Epidermal melanocyte (primary cell): ENCODE measurements around the gene CACNA1C.

Experiments
- DNase-seq: peaks from one replicate; pipeline ENCODE4 v3.0.0; 2011; ENCODE audit warnings: low spot score; ENCODE audit not compliant: insufficient read length

CACNA1C gene

DNA sequence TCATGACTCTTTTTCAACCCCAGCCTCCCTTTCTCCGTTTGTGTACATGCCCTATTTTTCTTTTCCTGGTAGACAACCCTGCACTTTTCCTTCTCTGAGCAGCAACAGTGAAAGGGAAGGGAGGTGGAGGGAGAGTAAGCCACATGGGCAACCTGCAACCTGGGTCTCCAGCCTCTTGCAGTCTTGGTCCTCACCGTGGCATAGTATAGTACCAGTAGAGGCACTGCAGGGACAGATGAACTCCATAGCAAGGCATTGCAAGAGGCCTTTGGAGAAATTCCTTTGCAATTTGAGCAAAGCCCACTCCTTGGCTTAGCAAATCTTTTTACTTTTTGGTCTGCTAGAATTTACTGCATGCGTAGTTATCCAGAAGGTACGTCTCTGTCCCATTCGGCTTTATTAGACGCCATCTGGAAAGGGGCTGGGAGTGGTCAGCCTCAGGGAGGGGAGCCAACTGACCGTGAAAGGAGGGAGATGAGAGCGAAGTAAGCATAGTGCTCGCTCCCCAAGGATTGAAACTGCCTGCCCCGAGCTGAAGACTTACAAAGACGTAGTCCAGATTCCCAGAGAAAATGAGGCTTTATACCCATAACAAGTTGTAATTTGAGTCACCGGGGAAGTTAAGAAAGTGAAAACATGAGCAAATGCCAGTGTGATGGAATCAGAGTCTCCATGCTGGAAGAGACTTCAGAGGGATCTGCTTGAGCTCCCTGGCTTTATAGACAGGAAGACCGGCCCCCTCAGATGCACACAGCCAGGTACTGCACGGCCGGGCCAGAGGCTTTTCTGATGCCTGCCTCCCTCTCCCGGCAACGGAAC, 332.0 kb downstream of the CACNA1C start:
- DNase-seq: no peak

DNA sequence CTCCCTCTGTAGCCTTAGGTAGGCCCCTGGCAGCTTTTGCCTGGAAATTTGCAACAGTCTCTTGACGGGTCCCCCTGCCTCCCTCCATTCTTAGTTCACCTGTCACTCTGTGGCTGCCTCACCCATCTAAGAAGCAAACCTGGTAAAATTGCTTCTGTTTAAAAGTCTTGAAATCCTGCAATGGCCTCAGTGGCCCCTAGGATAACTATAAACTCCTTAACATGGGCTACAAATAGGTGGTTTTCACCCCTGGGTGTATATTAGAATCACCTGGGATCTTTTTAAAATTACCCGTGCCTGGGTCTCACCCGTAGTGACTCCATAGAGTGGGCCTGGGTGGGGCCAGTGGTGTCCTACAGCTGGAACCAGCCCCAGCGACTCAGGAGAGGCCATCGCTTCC, 332.7 kb downstream of the CACNA1C start:
- DNase-seq: no peak

DNA sequence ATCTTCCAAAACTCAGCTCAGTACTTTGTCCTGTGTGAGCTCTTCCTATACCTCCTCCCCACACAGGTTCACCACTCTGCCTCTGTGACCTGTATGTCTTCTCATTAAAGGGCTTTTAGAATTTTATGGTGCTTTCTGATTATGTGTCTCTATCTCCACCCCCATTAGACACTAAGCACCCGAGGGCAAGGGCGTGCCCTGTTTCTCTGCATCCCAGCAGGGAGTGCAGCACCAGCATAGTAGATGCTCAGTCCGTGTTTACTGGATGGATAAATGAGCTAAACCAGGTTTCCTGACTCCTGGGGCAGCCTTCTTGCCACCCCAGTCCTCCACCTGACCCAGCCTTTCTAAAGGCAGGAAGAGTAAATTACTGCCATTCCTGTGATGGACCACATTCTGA, 333.8 kb downstream of the CACNA1C start:
- DNase-seq: no peak

DNA sequence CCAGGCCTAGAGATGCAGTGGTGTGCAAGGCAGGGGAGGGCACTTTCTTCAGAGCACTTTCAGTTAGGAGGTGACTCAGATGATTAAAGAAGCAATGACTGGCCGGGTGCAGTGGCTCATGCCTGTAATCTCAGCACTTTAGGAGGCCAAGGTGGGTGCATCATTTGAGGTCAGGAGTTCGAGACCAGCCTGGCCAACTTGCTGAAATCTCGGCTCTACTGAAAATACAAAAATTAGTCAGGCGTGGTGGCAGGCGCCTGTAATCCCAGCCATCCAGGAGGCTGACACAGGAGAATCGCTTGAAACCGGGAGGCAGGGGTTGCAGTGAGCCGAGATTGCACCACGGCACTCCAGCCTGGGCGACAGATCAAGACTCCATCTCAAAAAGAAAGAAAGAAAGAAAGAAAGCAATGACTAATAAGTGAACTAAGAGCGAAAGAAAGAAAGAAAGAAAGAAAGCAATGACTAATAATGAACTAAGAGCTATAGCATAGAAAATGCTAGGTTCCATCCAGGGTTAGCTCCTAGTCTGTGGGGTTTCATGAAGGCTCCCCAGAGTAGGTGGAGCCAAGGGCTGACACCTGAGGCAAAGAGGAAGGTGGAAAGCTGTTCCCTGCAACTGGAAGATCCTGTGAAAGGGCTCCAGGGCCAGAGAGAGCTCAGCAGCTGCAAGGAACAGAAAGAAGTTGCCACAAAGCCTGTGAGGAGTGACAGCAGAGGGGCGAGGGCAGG, 334.5 kb downstream of the CACNA1C start:
- DNase-seq: no peak

DNA sequence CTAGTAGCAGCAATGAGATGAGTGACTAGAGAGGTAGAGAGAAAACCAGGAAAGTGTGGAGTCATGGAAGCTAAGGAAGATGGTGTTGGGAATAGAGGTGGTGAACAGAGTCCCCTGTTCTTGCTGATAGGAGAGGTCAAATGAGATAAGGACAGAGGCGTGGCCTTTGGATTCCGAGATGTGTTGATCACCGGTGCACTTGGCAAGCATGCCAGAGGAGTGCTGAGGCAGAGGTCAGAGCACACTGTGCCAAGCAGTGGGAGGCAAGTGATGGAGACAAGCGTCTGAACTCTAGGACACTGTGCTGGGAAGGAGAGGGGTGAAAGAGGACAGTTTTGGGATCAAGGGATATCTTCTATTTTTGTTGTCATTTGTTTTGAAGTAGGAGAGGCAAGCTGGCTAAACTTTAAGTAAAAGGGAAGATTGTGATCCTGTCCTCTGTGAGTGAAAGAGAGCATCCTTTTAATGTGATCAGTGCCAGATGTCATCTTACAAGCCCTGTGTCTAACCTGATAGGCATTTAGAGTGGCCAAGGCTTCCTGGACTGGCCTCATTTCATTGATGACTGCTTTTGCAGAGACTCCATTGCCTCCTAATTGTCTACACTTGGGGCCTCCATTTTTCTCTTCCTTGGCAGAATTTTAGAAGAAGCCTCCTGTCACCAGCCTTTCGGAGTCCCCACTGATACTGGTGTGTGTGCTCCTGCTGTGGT, 336.4 kb downstream of the CACNA1C start:
- DNase-seq: no peak

DNA sequence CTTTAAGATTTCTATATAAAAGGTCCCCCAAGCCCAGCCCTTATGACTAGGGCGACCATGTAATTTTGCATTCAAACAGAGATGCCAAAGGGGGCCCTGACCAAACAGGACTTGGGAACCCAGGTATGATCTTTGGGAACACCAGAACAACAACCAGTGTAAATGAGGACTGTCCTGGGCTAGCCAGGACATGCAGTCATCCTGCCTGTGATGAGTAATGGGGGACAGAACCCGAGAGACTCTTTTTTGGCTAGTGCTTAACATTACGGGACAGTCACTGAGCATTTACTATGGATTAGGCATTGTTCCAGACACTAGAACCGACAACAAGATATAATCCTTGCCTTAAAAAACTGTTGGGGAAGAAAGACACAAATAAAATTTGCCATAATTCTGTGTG, 337.3 kb downstream of the CACNA1C start:
- no peak for DNase-seq

DNA sequence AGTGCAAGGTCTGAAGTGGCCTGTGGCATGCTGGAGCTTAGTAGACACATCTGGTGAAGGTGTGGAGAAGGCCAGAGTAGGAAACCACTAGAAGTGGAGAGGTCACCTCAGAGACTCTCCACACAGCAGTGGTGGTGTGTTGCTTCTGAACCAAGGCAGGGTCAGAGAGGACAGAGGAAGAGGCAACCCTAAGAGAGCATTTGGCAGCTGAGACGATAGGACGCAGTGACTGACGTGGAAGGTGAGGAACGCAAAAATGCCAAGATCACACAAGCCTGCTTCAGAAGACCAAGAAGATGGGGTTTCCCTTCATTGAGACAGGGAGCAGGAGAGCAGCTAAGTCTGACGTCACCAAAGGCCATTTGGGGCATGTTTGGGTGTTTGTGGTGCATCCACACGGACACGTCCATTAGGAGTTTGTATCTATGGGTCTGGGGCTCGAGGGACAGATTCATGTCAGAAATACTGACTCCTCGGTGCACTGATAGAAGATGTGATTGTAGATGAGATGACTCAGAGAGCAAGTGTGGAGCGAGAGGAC, 338.1 kb downstream of the CACNA1C start:
- DNase-seq: no peak

DNA sequence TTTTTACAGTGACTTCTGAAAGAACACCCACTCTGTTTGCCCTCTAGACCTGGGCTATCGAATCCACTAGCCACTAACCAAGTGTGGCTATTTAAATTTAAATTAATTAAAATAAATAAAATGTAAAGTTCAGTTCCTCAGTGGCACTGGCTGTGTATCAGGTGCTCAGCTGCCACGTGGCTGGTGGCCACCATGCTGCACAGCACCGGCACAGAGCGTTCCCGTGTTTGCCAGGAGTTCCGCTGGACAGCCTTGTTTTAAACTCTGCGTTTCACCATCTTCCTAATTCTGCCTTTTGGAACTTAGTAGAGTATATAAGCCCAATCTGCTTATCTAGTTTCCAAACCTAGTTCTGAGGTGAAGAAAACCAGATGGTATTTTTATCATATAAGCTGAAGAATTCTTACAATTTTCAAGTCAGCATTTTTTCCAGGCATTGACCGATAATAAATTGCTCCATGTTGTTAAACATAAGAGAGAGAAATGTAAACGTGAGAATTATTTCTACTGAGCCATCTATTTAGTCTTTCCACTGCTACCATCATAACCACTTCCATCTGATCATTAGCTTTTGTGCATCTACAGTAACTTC, 339.0 kb downstream of the CACNA1C start:
- no peak for DNase-seq

DNA sequence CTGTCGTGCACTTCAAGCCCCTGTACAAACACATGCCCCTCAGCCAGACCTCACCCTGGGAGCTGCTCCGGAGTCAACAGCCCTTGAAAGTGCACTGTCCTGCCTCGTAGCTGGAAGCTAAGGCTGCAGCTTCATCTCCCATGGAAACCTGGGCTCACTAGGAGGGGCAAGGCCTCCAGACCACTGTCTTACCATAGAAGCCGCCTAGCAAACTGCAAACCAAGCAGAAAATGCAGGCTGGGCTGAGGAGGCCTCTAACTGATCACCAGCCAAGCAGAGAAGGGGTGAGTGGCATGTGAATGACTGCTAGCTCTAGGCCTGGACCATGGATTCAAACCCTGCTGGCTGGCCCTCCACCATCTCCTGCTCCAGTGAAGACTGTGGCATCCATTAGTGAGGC, 340.2 kb downstream of the CACNA1C start:
- no peak for DNase-seq

DNA sequence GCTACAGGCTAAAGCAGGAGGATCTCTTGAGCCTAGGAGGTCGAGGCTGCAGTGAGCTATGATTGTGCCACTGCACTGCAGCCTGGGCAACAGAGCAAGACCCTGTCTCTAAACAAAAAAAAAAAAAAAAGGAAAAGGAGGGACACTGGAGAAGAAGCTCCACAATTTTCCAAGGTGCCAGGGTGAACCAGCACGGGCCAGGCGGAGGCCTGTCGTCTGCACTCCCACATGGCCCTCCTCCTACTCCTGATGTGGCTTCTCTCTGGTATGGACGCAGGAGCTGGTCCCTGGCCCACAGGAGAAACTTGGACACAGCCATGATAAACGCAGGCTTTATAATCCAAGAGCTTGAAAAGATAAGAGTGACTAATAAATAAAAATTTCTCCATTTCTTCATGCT, 341.2 kb downstream of the CACNA1C start:
- DNase-seq: no peak

DNA sequence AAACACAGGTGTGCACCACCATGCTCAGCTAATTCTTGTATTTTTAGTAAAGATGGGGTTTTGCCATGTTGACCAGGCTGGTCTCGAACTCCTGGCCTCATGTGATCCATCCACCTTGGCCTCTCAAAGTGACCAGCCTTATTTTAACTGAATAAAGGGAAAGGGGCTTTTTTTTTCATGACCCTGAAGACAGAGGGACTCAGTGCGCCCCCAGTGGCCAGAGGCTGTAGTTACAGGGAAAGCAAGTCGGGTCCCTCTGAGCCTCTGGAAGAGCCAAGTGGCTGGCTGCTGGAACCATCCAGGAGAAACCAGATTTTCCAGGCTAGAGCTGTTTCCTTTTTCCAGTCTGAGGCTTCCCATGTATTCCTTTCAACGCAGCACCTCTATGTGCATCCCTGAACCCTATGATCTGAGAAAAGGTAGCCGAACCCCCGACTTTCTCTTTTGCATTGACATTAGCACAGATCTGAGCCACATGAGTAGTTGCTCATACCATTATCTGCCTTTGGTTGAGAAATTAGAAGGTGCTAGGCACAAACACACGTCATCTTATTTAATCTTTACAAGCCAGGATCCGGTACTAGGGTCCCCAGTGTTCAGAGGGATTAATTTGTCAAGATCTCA, 342.7 kb downstream of the CACNA1C start:
- no peak for DNase-seq

DNA sequence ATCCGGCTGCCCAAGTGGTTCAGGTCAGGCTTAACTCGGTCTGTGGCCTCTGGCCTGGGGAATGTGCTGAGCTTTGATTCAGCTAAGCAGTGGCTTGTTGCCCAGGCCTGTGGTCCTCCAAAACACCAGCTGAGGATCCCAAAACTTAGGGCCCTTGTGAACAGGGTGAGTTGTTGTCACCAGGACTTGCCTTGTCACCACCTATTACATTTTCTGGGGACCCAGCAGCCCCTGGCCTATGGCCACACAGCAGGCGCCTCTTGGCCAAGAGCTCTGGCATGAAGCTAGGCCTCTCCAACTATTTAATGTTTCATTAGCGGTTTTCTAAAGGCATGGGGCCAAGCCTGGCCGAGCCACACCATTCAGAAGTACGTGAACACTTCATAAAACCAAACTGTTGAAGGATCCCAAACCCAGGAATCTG, 343.7 kb downstream of the CACNA1C start:
- DNase-seq: no peak

DNA sequence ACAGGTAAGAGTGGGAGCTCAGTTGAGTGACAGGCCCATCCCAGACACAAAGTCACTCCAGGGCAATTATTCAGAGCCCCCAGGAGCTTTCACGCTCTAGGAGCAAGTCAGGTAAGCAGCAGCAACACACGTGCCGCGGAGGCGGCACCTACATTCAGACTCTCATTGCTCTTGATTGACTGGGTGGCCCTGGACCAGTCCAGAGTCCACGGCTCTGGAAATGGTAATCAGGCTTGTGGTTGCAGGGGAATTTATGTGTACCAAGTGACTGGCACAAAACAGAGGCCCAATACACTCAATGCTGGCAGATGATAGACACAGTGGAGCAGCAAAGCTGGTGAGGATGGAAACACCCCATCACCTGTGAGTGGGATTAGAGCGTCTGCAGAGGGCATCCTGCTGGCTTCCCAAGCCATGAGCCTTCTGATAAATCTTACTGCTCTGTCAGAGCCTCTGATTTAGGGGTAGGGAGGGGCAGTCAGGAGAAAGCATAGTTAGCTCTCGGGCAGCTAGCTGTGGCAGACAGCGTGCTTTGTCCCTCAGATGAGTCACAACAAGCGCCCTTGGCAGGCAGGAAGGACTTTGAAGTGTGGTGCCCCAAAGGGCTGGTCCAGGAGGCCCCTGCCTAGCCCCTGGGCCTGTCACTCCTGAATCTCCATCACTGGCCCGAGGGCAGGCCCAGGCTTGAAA, 344.7 kb downstream of the CACNA1C start:
- no peak for DNase-seq

DNA sequence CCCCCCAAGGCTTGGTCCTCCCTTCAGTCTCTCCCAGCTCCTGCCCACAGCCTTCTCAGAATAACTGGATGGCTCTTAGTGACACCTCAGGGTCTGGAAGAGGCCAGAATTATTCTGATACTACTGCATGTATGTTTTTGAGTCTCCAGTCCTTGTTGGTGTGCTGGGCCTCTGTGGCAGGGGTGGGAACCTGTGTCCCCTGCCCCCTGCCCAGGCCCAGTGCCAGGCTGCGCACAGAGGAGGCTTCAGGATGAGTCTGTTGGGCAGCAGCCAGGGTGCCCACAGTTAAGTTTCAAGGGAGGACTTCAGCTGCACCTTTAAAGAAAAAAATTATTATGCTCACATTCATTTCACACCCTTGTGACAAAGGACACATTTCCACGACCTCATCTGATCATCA, 348.3 kb downstream of the CACNA1C start:
- DNase-seq: no peak

DNA sequence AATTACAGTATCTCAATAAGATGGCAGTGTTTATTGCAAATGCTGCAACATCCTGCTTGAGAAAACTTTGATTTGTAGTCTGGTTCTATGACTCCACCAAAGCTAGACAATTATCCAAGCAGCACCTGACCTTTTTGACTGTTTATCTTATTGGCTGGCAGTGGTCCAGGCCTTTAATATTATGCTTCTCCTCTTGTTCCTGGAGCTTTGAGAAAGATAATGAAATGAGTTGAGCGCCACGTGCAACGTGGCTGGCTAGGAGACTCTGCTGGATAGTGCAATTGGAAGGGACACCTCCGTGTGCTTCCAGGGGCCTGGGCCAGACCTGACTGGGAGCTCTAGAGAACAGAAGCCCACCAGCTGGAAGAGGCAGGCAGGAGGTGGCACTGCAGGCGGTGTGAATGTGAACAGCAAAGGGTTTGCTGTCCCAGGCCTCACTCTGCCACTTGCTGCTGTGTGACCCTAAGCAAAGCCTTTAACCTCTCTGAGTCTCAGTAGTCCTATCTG, 349.3 kb downstream of the CACNA1C start:
- no peak for DNase-seq

DNA sequence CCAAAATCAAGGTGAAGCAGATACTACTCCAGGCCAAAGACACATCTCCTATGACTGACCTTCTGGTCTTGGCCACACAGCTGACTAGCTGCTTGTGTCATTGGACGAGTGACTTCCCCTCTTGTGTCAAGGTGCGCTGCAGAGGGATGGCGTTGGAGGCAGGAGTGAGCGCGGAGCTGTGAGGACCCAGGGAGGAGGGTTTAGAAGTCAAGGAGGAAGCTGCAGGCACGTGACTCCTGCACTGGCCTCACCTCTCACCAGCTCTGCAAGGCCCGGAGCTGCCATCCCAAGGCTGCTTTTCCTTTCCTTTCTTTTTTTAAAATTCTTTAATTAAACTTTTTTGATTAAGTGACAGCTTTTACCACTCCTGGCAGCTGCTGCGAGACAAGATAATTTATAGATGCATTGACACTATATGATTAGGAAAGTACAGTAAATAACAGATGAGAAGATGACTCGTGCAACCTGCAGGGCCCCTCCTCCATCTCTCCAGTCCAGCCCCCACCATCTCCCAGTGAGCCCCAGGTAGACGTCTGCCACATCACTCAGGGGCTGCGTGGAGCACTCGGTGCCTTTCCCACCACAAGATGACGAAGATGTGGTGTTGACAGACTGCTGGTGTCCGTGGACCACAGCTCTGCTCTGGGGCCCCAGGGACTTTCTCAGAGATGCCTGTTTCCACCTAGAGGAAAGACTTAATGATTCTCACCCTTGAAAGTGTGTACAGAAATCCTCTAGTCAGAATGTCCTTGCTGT, 350.6 kb downstream of the CACNA1C start:
- DNase-seq: no peak

DNA sequence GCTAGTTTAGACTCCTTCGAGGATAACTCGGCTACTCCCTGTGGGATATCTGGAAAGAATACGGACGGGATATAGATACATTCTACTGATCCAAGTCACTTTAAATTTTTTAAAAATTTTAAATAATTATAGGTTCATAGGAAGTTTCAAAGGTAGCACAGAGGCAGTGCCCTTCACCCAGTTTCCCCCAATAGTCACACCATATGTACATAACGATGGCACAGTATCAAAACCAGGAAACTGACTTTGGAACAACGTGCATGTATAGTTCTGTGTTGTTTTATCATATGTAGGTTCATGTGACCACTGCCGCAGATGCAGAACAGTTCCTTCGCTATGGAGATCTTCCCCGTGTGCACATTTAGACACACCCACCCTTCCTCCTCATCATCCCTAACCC, 352.3 kb downstream of the CACNA1C start:
- no peak for DNase-seq

DNA sequence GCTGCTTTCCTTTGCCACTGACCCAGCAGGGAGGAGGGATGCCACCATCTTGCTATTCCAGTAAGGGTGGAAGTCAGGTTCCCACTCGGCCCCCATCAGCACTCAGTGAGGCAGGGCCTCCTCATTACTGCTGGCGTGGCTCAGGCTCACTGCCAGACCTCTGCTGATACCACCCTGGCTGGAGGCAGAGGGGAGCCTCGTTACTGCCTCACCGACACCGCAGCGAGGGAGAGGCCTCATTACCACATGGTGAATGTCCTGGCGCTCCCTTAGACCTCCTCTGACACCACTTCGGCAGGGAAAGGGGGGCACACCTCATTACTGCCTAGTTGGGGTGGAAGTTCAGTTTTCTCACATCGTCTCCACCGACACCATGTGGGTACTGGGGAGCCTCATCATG, 354.1 kb downstream of the CACNA1C start:
- DNase-seq: no peak

DNA sequence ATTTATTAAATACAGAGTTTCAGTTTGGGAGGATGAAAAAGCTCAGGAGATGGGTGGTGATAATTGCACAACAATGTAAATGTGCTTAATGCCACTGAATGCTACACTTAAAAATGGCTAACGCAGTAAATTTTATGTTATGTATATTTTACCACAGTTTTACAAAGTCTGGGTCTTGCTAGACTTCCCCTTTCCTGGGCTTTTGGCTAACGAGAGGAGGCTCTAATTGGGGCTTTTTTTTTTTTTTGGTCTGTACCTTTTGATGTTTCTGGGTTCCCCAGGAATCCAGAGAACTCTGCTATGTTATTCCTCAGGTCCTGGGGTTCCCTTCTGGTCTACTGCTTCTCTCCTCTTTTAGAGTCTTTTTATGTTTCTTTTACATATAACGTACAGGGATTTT, 355.5 kb downstream of the CACNA1C start:
- DNase-seq: no peak
